ACC112 (cell line): ENCODE measurements around the gene SEC14L6.

Experiments used
- H2AFZ ChIP-seq: fragments of 200-600 bp; sonication (generic); one replicate; pipeline ENCODE4 v1.6.0; 2017; ENCODE audit warnings: antibody characterized with exemption, low read length; ENCODE audit not compliant: unreplicated experiment
- H3K27ac ChIP-seq: fragments of 200-600 bp; sonication (generic); 2 replicates; pipeline ENCODE4 v1.5.1; 2014; ENCODE audit warnings: low read depth, mild to moderate bottlenecking, antibody characterized with exemption, low read length, moderate library complexity
- H3K27me3 ChIP-seq: fragments of 200-600 bp; sonication (generic); 2 replicates; pipeline ENCODE4 v1.6.1; 2014; ENCODE audit warnings: mild to moderate bottlenecking, antibody characterized with exemption, low read length, moderate library complexity, mixed read lengths; ENCODE audit not compliant: insufficient read depth
- H3K36me3 ChIP-seq: fragments of 200-600 bp; sonication (generic); 2 replicates; pipeline ENCODE4 v1.6.1; 2016; ENCODE audit warnings: mild to moderate bottlenecking, antibody characterized with exemption, low read length, moderate library complexity, mixed read lengths; ENCODE audit not compliant: insufficient read depth
- H3K4me1 ChIP-seq: fragments of 200-600 bp; sonication (generic); one replicate; pipeline ENCODE4 v1.6.1; 2016; ENCODE audit warnings: low read length, mixed read lengths; ENCODE audit not compliant: insufficient read depth, unreplicated experiment, control insufficient read depth
- H3K4me3 ChIP-seq: fragments of 200-600 bp; sonication (generic); 2 replicates; pipeline ENCODE4 v1.5.1; 2014; ENCODE audit warnings: mild to moderate bottlenecking, low read depth, low read length
- H3K79me2 ChIP-seq: fragments of 200-600 bp; sonication (generic); one replicate; pipeline ENCODE4 v1.6.0; 2016; ENCODE audit warnings: low read length; ENCODE audit not compliant: control insufficient read depth, unreplicated experiment, insufficient read depth

Gene SEC14L6

GRCh38 chr22:30513462-30513861 is 33.1 kb downstream of the SEC14L6 start:
- Histone ChIP-seq H3K27ac (no peak overlapping the region), H3K4me1 (no peaks in the 10 kb centered on the region), H3K36me3 (no peaks in the 10 kb centered on the region), H3K79me2 (no peaks in the 10 kb centered on the region), H3K4me3 (no peak overlapping the region), H3K27me3 (no peaks in the 10 kb centered on the region), H2AFZ (no peak overlapping the region)

- H3K4me3 ChIP-seq: no peak overlapping the region
- no peaks in the 10 kb centered on the region for H3K36me3 ChIP-seq
- H3K27ac ChIP-seq: no peak overlapping the region
- H3K79me2 ChIP-seq: no peaks in the 10 kb centered on the region
- no peak overlapping the region for H2AFZ ChIP-seq
- H3K27me3 ChIP-seq: no peaks in the 10 kb centered on the region
- H3K4me1 ChIP-seq: no peaks in the 10 kb centered on the region
Observed at GRCh38 chr22:30511911-30512310, 34.6 kb downstream of the SEC14L6 start.

GRCh38 chr22:30511109-30511508 is 35.4 kb downstream of the SEC14L6 start:
- Histone ChIP-seq H3K36me3 (no peaks in the 10 kb centered on the region), H3K79me2 (no peaks in the 10 kb centered on the region), H3K27ac (no peak overlapping the region), H3K4me1 (no peaks in the 10 kb centered on the region), H2AFZ (no peak overlapping the region), H3K27me3 (no peaks in the 10 kb centered on the region), H3K4me3 (no peak overlapping the region)

GRCh38 chr22:30508216-30508615 is 38.3 kb downstream of the SEC14L6 start:
- no peak overlapping the region for H2AFZ ChIP-seq
- H3K4me3 ChIP-seq: no peak overlapping the region
- no peaks in the 10 kb centered on the region for H3K36me3 ChIP-seq
- H3K27ac ChIP-seq: no peak overlapping the region
- no peaks in the 10 kb centered on the region for H3K27me3 ChIP-seq
- H3K79me2 ChIP-seq: no peaks in the 10 kb centered on the region
- H3K4me1 ChIP-seq: no peaks in the 10 kb centered on the region

GRCh38 chr22:30507670-30508069 is 38.9 kb downstream of the SEC14L6 start:
- no peak overlapping the region for H2AFZ ChIP-seq
- H3K27ac ChIP-seq: no peak overlapping the region
- H3K27me3 ChIP-seq: no peaks in the 10 kb centered on the region
- H3K79me2 ChIP-seq: no peaks in the 10 kb centered on the region
- no peaks in the 10 kb centered on the region for H3K36me3 ChIP-seq
- no peak overlapping the region for H3K4me3 ChIP-seq
- H3K4me1 ChIP-seq: no peaks in the 10 kb centered on the region

GRCh38 chr22:30506507-30506968 is 40.0 kb downstream of the SEC14L6 start:
- no peak overlapping the region for H2AFZ ChIP-seq
- H3K27ac ChIP-seq: no peak overlapping the region
- H3K4me3 ChIP-seq: no peak overlapping the region
- H3K79me2 ChIP-seq: no peaks in the 10 kb centered on the region
- H3K4me1 ChIP-seq: no peaks in the 10 kb centered on the region
- no peaks in the 10 kb centered on the region for H3K36me3 ChIP-seq
- H3K27me3 ChIP-seq: no peaks in the 10 kb centered on the region

GRCh38 chr22:30503551-30503950 is 43.0 kb downstream of the SEC14L6 start:
- Histone ChIP-seq H3K27me3 (no peaks in the 10 kb centered on the region), H2AFZ (no peak overlapping the region), H3K4me3 (no peak overlapping the region), H3K4me1 (no peaks in the 10 kb centered on the region), H3K36me3 (no peaks in the 10 kb centered on the region), H3K79me2 (no peaks in the 10 kb centered on the region), H3K27ac (no peak overlapping the region)

GRCh38 chr22:30502911-30503310 is 43.6 kb downstream of the SEC14L6 start:
- Histone ChIP-seq H2AFZ (no peak overlapping the region), H3K79me2 (no peaks in the 10 kb centered on the region), H3K4me1 (no peaks in the 10 kb centered on the region), H3K4me3 (no peak overlapping the region), H3K36me3 (no peaks in the 10 kb centered on the region), H3K27me3 (no peaks in the 10 kb centered on the region), H3K27ac (no peak overlapping the region)

- Histone ChIP-seq H3K4me3 (no peak overlapping the region), H3K36me3 (no peaks in the 10 kb centered on the region), H3K79me2 (no peaks in the 10 kb centered on the region), H3K27me3 (no peaks in the 10 kb centered on the region), H3K27ac (no peak overlapping the region), H2AFZ (no peak overlapping the region), H3K4me1 (no peaks in the 10 kb centered on the region)
Observed at GRCh38 chr22:30502153-30502552, 44.4 kb downstream of the SEC14L6 start.

GRCh38 chr22:30500628-30501027 is 45.9 kb downstream of the SEC14L6 start:
- no peak overlapping the region for H2AFZ ChIP-seq
- no peak overlapping the region for H3K4me3 ChIP-seq
- 0 out of 2 replicates have a peak, but pooled peaks cover 4% of the 10 kb centered on the region for H3K27me3 ChIP-seq
- no peaks in the 10 kb centered on the region for H3K36me3 ChIP-seq
- no peaks in the 10 kb centered on the region for H3K79me2 ChIP-seq
- no peak overlapping the region for H3K27ac ChIP-seq
- H3K4me1 ChIP-seq: no peaks in the 10 kb centered on the region

- Histone ChIP-seq H3K27ac (no peak overlapping the region), H3K4me3 (no peak overlapping the region), H2AFZ (no peak overlapping the region), H3K79me2 (no peaks in the 10 kb centered on the region), H3K4me1 (no peaks in the 10 kb centered on the region), H3K36me3 (no peaks in the 10 kb centered on the region), H3K27me3 (0 out of 2 replicates have a peak, but pooled peaks cover 8% of the 10 kb centered on the region)
Observed at GRCh38 chr22:30497466-30498150, 48.9 kb downstream of the SEC14L6 start.
